ENCODE data around the gene CD300LF. TPM values are rescaled to one million over a fixed set of nuclear protein-coding genes. Genes with fewer than 3 reads are reported as not detected.
A peak's percentile ranks its signal among the peaks of the same experiment; 100 is the strongest.

CD300LF gene
- total RNA-seq, 4 donors from 2014 or later: 1.1 to 1.7 TPM; not detected in 2

DNA sequence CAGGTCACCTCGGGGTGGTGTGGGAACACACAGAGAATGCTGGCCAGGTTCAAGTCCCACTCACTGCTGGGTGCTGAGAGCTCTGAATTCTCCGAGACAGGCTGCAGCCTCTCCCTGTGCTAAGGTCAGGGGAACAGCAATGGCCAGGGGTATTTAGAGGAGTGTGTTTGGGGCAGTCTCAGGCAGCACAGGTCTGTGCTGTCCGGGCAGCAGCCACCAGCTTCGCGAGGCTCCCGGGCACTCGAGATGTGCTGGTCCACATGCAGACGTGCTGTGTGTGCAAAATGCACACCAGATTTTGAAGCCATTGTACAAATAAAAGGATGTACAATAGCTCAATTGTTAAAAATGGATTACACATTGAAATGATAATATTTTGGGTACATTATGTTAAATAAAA lies 42.8 kb upstream of the CD300LF start:
- H3K27me3 ChIP-seq: no peaks in the 10 kb centered on the region
- H3K27ac ChIP-seq: peak overlapping the region in 1 of 4 donors; percentile 8
- H3K9me3 ChIP-seq: no peaks in the 10 kb centered on the region
- peaks cover 0 to 4% (median 0%) of the 10 kb centered on the region in 3 donors for H3K36me3 ChIP-seq
- no peak overlapping the region for H3K4me3 ChIP-seq
- no peak for TF ChIP-seq POLR2A (IDR thresholded peaks at IDR 0.05)
- TF ChIP-seq, protein P1, sequence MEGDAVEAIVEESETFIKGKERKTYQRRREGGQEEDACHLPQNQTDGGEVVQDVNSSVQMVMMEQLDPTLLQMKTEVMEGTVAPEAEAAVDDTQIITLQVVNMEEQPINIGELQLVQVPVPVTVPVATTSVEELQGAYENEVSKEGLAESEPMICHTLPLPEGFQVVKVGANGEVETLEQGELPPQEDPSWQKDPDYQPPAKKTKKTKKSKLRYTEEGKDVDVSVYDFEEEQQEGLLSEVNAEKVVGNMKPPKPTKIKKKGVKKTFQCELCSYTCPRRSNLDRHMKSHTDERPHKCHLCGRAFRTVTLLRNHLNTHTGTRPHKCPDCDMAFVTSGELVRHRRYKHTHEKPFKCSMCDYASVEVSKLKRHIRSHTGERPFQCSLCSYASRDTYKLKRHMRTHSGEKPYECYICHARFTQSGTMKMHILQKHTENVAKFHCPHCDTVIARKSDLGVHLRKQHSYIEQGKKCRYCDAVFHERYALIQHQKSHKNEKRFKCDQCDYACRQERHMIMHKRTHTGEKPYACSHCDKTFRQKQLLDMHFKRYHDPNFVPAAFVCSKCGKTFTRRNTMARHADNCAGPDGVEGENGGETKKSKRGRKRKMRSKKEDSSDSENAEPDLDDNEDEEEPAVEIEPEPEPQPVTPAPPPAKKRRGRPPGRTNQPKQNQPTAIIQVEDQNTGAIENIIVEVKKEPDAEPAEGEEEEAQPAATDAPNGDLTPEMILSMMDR (IDR thresholded peaks at IDR 0.05): no peak
- DNase-seq: no peak
- H3K4me1 ChIP-seq: peaks cover 35 to 94% (median 45%) of the 10 kb centered on the region in 4 donors

DNA sequence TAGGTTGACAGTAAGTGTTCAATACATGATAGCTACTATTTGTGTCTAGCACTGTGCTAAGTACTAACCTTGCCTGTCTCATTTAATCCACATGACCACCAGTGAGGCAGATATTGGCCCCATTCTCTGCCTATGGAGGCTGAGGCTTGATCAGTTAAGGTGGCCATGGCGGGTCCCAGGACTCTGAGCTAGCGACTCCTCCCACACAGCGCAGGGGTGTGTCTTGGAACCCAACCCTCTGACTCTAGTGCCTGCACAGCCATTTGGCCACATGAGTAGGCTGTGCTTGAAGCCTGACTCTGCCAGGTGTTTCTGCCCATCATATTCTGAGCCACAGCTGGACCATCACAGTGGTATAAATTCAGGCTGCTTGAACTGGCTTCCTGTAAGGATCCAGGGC lies 42.1 kb upstream of the CD300LF start:
- Histone ChIP-seq H3K27me3 (no peaks in the 10 kb centered on the region), H3K9me3 (no peaks in the 10 kb centered on the region), H3K27ac (peak overlapping the region in 1 of 4 donors; percentile 9), H3K4me3 (peak overlapping the region in 1 of 4 donors; percentile 4), H3K4me1 (peaks cover 28 to 86% (median 38%) of the 10 kb centered on the region in 4 donors), H3K36me3 (peaks cover 0 to 4% (median 0%) of the 10 kb centered on the region in 3 donors)
- no peak for DNase-seq
- TF ChIP-seq, protein P1 (IDR thresholded peaks at IDR 0.05): no peak
- TF ChIP-seq POLR2A (IDR thresholded peaks at IDR 0.05): no peak

DNA sequence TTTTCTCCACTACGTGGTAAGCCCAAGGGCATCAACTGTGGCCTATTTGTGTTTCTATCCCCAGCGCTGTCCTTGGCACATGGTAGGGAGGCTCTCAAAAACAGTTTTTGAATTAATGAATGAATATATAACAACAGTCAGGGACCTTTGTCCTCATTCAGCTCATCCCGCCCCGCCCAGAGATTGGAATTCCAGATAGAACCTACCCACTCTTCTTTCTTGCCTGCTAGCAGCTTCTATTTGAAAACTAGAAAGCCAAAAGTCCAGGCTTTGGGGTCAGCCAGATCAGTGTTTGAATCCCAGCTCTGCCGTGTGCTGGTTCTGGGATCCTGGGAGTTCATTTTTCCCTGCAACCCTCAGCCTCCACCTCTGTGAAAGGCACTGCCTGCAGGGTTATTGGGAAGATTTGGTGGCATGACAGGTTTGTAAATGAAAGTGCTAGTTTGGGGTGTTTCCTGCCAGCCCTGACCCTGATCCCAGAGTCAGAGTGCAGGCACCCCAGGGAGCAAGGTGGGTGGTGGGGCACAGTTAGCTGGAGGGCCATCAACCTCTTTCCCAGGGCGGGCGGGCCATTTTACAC lies 40.2 kb upstream of the CD300LF start:
- peak in 1 of 3 donors; percentile 75 for DNase-seq
- TF ChIP-seq POLR2A (IDR thresholded peaks at IDR 0.05): no peak
- TF ChIP-seq, protein P1 (IDR thresholded peaks at IDR 0.05): no peak
- Histone ChIP-seq H3K4me1 (peaks cover 10 to 67% (median 19%) of the 10 kb centered on the region in 4 donors), H3K9me3 (no peaks in the 10 kb centered on the region), H3K27me3 (no peaks in the 10 kb centered on the region), H3K4me3 (peak overlapping the region in 2 of 4 donors; percentile 27 to 35), H3K36me3 (peaks cover 0 to 4% (median 0%) of the 10 kb centered on the region in 3 donors), H3K27ac (peak overlapping the region; percentile 4 to 95 (median 89))

DNA sequence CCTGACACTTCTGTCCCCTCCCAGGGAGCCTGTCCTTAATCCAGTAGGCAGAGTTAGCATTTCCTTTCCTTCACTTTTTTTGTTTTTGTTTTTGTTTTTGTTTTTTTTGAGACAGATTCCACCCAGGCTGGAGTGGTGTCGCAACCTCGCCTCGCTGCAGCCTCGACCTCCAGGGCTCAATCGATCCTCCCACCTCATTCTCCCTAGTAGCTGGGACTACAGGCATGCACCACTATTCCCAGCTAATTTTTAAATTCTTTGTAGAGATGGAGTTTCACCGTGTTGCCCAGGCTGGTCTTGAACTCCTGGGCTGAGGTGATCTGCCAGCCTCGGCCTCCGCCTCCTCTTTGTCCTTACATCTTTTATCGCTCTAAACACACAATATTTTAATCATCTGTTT lies 39.7 kb upstream of the CD300LF start:
- H3K4me1 ChIP-seq: peaks cover 5 to 67% (median 16%) of the 10 kb centered on the region in 4 donors
- no peaks in the 10 kb centered on the region for H3K9me3 ChIP-seq
- TF ChIP-seq POLR2A (IDR thresholded peaks at IDR 0.05): no peak
- TF ChIP-seq, protein P1 (IDR thresholded peaks at IDR 0.05): no peak
- no peak for DNase-seq
- peaks cover 0 to 4% (median 0%) of the 10 kb centered on the region in 3 donors for H3K36me3 ChIP-seq
- H3K27me3 ChIP-seq: no peaks in the 10 kb centered on the region
- peak overlapping the region in 1 of 4 donors; percentile 67 for H3K4me3 ChIP-seq
- H3K27ac ChIP-seq: peak overlapping the region; percentile 84 to 95 (median 94)

DNA sequence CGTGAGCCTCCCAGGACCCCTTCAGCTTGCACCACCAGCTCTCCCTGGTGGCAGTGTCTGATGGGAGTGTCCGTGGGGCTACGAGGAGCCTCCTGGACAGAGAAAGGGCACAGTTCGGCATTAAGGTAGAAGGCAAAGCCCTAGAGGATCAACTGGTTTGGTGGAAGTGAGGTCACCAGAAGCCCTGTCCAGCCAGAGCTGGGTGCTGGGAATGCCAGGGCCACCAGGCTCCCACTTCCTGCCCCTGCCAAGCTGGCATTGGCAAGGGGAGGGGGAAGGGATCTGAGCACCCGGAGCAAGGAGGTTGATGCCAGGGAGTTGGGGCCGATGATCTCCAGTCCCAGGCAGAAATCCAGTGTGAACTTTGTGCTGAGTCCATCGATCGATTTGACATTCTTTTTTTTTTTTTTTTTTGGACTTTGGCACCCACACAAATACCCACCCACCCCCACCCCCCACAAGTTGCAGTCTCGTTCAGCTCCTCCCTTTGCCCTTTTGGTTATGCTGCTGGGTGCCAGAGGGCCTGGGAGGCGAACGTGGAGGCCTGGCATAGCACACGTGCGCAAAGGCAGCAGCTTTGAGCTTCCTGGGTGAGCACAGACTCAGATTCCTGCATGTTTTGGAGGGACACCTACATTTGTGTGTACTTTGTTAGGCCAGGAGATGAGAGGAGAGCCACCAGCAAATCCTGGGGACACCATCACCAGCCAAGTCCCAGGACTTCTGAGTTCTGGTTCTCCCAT lies 37.8 kb upstream of the CD300LF start:
- H3K4me3 ChIP-seq: peak overlapping the region; percentile 67 to 99 (median 86)
- peak in 2 of 3 donors; percentile 84 to 85 for DNase-seq
- H3K4me1 ChIP-seq: peaks cover under 1 to 63% (median 9%) of the 10 kb centered on the region in 4 donors

More for the DNA sequence above, 37.8 kb upstream of the CD300LF start:
- H3K27me3 ChIP-seq: no peaks in the 10 kb centered on the region
- peak overlapping the region; percentile 94 to 98 (median 94) for H3K27ac ChIP-seq
- TF ChIP-seq, protein P1 (IDR thresholded peaks at IDR 0.05): peak in 1 of 6 experiments; percentile 5
- peak; percentile 28 to 44 for TF ChIP-seq POLR2A (IDR thresholded peaks at IDR 0.05)
- no peaks in the 10 kb centered on the region for H3K9me3 ChIP-seq
- peaks cover 0 to 4% (median 0%) of the 10 kb centered on the region in 3 donors for H3K36me3 ChIP-seq
